GM12878 (cell line): ENCODE measurements around the gene PEX6. TPM values are rescaled to one million over a fixed set of nuclear protein-coding genes. Genes with fewer than 3 reads are reported as not detected.

ENCODE experiments used
- ATAC-seq: fragments of 200-7000 bp; cut with Tn5 transposase; 3 replicates; pipeline ENCODE4 v1.9.1; 2020; ENCODE audit warnings: mild to moderate bottlenecking, moderate library complexity
- BruUV-seq: library from RNA; stranded (reverse); fragments of 400-500 nt; replicated peaks from 2 replicates; lab custom pipeline; 2021; lab: Mats Ljungman, UMichigan
- CTCF ChIA-PET: fragments of 300-600 bp; sonication (Branson Sonifier 250); formaldehyde crosslinking; extraction: SDS; loops from one replicate; lab custom pipeline; 2021; ENCODE audit warnings: inconsistent platforms; lab: Yijun Ruan, JAX
- POLR2A ChIA-PET: fragments of 350-600 bp; formaldehyde crosslinking; extraction: SDS; loops from one replicate; lab custom pipeline; 2021; ENCODE audit warnings: inconsistent platforms; lab: Charles Lee
- RAD21 ChIA-PET: fragments of 300-600 bp; sonication (Branson Sonifier 250); formaldehyde crosslinking; loops from one replicate; lab custom pipeline; 2023; ENCODE audit warnings: antibody characterized with exemption; ENCODE audit not compliant: unreplicated experiment; lab: Charles Lee
- SMC1A ChIA-PET: fragments of 300-600 bp; sonication (Branson Sonifier 250); formaldehyde crosslinking; loops from one replicate; lab custom pipeline; 2023; ENCODE audit not compliant: unreplicated experiment, uncharacterized antibody; lab: Charles Lee
- DNase-seq: peaks from one replicate; pipeline ENCODE4 v3.0.0-alpha.2; 2011; ENCODE audit warnings: low read depth, low spot score
- FAIRE-seq: peaks from 3 replicates; lab custom pipeline; 2011; peaks lifted over from hg19 to GRCh38; lab: Jason Lieb, UNC
- H2AFZ ChIP-seq: 2 replicates; pipeline ENCODE4 v1.6.0; 2011; ENCODE audit warnings: low read depth, low read length, control low read depth; ENCODE audit not compliant: control insufficient read depth
- H3K27ac ChIP-seq: 2 replicates; pipeline ENCODE4 v1.5.1; 2011; ENCODE audit warnings: control low read depth; ENCODE audit not compliant: control insufficient read depth, insufficient read depth
- H3K27me3 ChIP-seq, 2 experiments: replicated peaks in 1 of 2; 2 replicates each; pipeline versions ENCODE4 v1.6.0 to v1.6.1; 2011; ENCODE audit warnings: low read length in 1 of 2; ENCODE audit not compliant: control insufficient read depth in 2 of 2, insufficient read depth in 2 of 2
- H3K36me3 ChIP-seq, 2 experiments: 2 replicates each; pipeline ENCODE4 v1.5.1; 2011; ENCODE audit warnings: low read length in 1 of 2; ENCODE audit not compliant: control insufficient read depth in 2 of 2, insufficient read depth in 2 of 2
- H3K4me1 ChIP-seq: 2 replicates; pipeline ENCODE4 v1.6.1; 2011; ENCODE audit warnings: mild to moderate bottlenecking, low read length, moderate library complexity, mixed read lengths; ENCODE audit not compliant: control insufficient read depth, insufficient read depth
- H3K4me2 ChIP-seq: 2 replicates; pipeline ENCODE4 v1.6.0; 2011; ENCODE audit warnings: control low read depth; ENCODE audit not compliant: control insufficient read depth, insufficient read depth
- H3K4me3 ChIP-seq: fragments of 200-600 bp; sonication (generic); 2 replicates; pipeline ENCODE4 v1.5.1; 2016
- H3K79me2 ChIP-seq: 2 replicates; pipeline ENCODE4 v1.6.0; 2011; ENCODE audit warnings: low read length; ENCODE audit not compliant: control insufficient read depth, insufficient read depth
- H3K9ac ChIP-seq: 2 replicates; pipeline ENCODE4 v1.8.0; 2011; ENCODE audit warnings: low read length, control low read depth, mixed read lengths; ENCODE audit not compliant: control insufficient read depth, insufficient read depth
- H3K9me3 ChIP-seq: replicated peaks from 3 replicates; pipeline ENCODE4 v1.5.1; 2011; ENCODE audit warnings: mild to moderate bottlenecking, low read length; ENCODE audit not compliant: control insufficient read depth, insufficient read depth
- H4K20me1 ChIP-seq: 2 replicates; pipeline ENCODE4 v1.6.0; 2011; ENCODE audit not compliant: control insufficient read depth, insufficient read depth
- BHLHE40 ChIP-seq, 2 experiments: fragments of 450-650 bp in 1 of 2; IDR thresholded peaks; 2 replicates each; pipeline ENCODE4 v1.6.1; 2011 to 2017; ENCODE audit warnings: low read depth in 2 of 2, borderline replicate concordance in 1 of 2, improper control_type of control experiment in 1 of 2, low read length in 1 of 2, mild to moderate bottlenecking in 1 of 2
- E2F8 ChIP-seq: fragments of 450-650 bp; IDR thresholded peaks from 2 replicates; pipeline ENCODE4 v1.6.1; 2018; ENCODE audit warnings: mild to moderate bottlenecking, low read depth, moderate library complexity; ENCODE audit not compliant: partially characterized antibody
- GATAD2B ChIP-seq: fragments of 450-650 bp; conservative IDR thresholded peaks from 2 replicates; pipeline ENCODE4 v1.6.1; 2017; ENCODE audit warnings: low read depth, mild to moderate bottlenecking, moderate library complexity
- KLF5 ChIP-seq: fragments of 450-650 bp; IDR thresholded peaks from 2 replicates; pipeline ENCODE4 v1.6.1; 2014; ENCODE audit warnings: mild to moderate bottlenecking; ENCODE audit not compliant: partially characterized antibody
- MEF2B ChIP-seq: fragments of 450-650 bp; IDR thresholded peaks from 2 replicates; pipeline ENCODE4 v1.6.1; 2018; ENCODE audit warnings: mild to moderate bottlenecking, moderate library complexity; ENCODE audit not compliant: partially characterized antibody, poor library complexity, severe bottlenecking
- NFIC ChIP-seq: IDR thresholded peaks from 2 replicates; pipeline ENCODE4 v1.6.1; 2012; ENCODE audit warnings: low read depth, mild to moderate bottlenecking, inconsistent platforms, low read length, moderate library complexity
- NR2C1 ChIP-seq: fragments of 450-650 bp; IDR thresholded peaks from 2 replicates; pipeline ENCODE4 v1.6.1; 2017; ENCODE audit warnings: antibody characterized with exemption, mild to moderate bottlenecking, moderate library complexity
- POLR2AphosphoS2 ChIP-seq: IDR thresholded peaks from 2 replicates; pipeline ENCODE4 v1.6.1; 2011; ENCODE audit warnings: low read depth, mild to moderate bottlenecking, low read length, improper control_type of control experiment, moderate library complexity
- POLR2AphosphoS5 ChIP-seq: IDR thresholded peaks from 2 replicates; pipeline ENCODE4 v1.6.1; 2011; ENCODE audit warnings: mild to moderate bottlenecking, low read length, inconsistent platforms
- SIN3A ChIP-seq: IDR thresholded peaks from 2 replicates; pipeline ENCODE4 v1.6.1; 2012; ENCODE audit warnings: low read depth, low read length, improper control_type of control experiment
- SPI1 ChIP-seq: IDR thresholded peaks from 2 replicates; pipeline ENCODE4 v1.6.1; 2011; ENCODE audit warnings: low read depth, mild to moderate bottlenecking, low read length, moderate library complexity, borderline replicate concordance; ENCODE audit not compliant: insufficient read depth
- SREBF1 ChIP-seq: IDR thresholded peaks from 2 replicates; pipeline ENCODE4 v1.6.1; 2012; ENCODE audit warnings: mild to moderate bottlenecking, low read length
- SREBF2 ChIP-seq: IDR thresholded peaks from 2 replicates; pipeline ENCODE4 v1.6.1; 2012; ENCODE audit warnings: mild to moderate bottlenecking, low read length
- TARDBP ChIP-seq: IDR thresholded peaks from 2 replicates; pipeline ENCODE4 v1.6.1; 2016; ENCODE audit warnings: borderline replicate concordance
- WRNIP1 ChIP-seq: IDR thresholded peaks from 2 replicates; pipeline ENCODE4 v1.6.1; 2011; ENCODE audit warnings: low read depth, low read length, improper control_type of control experiment, borderline replicate concordance
- YBX1 ChIP-seq: fragments of 450-650 bp; IDR thresholded peaks from 2 replicates; pipeline ENCODE4 v1.6.1; 2016; ENCODE audit warnings: antibody characterized with exemption
- ZBTB4 ChIP-seq: fragments of 450-650 bp; formaldehyde crosslinking; IDR thresholded peaks from 2 replicates; pipeline ENCODE4 v1.4.0; 2022; ENCODE audit warnings: mild to moderate bottlenecking, moderate library complexity
- WGBS: methylation state at CpG from one replicate; pipeline ENCODE4 v1.1.6; 2016; ENCODE audit warnings: low lambda C conversion rate; ENCODE audit not compliant: insufficient replicate concordance, insufficient coverage; ENCODE audit errors: missing lambda C conversion rate; 5-methylcytosine and 5-hydroxymethylcytosine counted together
- in situ Hi-C: fragments of 300-500 bp; cut with MboI; formaldehyde crosslinking; loops from 9 replicates; pipeline ENCODE4 v1.14.3; 2018; ENCODE audit warnings: mixed read lengths
- intact Hi-C: fragments of 100-400 bp; cut with micrococcal nuclease; formaldehyde crosslinking; loops from one replicate; pipeline ENCODE4 v1.14.2; 2022; ENCODE audit not compliant: unreplicated experiment
- polyA plus RNA-seq, 11 experiments: library from polyadenylated mRNA; depleted of rRNA in 4 of 11; unstranded in 6 of 11; stranded (reverse) in 5 of 11; fragments of >200 nt; fragmentation: Nextera tagmentation in 4 of 11; fragmentation: Illumina TruSeq in 1 of 11; extraction: Ambion mirVana in 4 of 11; extraction: Trizol in 1 of 11; gene quantifications; 1 replicate in 1 of 11; 2 replicates in 10 of 11; pipeline versions ENCODE4 v1.2.1 to v1.2.3, GENCODE V29; 2011 to 2016; ENCODE audit warnings: inconsistent platforms in 2 of 11, missing spikeins in 2 of 11, low read depth in 1 of 11
- total RNA-seq, 4 experiments: library from RNA; depleted of rRNA in 3 of 4; stranded (reverse); fragments of >200 nt in 3 of 4; fragmentation: Illumina TruSeq in 1 of 4; extraction: Trizol in 1 of 4; gene quantifications; 2 replicates each; pipeline versions ENCODE4 v1.2.1 to v1.2.3, GENCODE V29; 2013 to 2021

PEX6 gene
- total and polyA plus RNA-seq, 10 of the 15 experiments (the other 5 are each of a cell fraction or from before 2014, with no cell fraction given): 0.39 to 21.1 (median 7.8) TPM

DNA sequence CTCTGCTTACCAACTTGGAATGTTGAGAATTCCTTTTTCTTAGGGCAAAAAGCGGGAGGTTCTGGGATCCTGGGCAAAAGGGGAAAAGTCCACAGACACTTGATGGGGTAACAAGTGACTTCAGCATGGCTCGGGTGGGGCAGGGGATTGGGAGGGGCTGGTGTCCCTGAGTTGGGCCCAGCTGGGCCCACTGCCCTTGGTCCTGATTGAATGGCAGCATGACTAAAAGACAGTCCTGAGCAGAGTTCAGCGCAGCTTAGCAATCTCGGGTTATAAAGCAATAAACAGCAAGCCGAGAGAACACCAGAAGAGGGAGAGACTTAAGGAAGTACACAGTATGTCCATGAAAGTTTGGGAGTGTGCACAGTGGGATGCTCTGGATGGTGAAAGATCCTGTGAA is 10.9 kb upstream of the PEX6 start (continued):
- TF ChIP-seq E2F8 (no peak), MEF2B (no peak), SREBF2 (no peak)

- peaks cover 14% of the 10 kb centered on the region for H3K79me2 ChIP-seq
- no peak overlapping the region for H3K9ac ChIP-seq
- DNase-seq: no peak
- H3K36me3 ChIP-seq: peaks cover 2 to 8% of the 10 kb centered on the region in 2 experiments; a peak in 2 of 4 replicates
- intact Hi-C loops (no loop called here), in situ Hi-C loops (no loop called here)
- no peaks in the 10 kb centered on the region for H4K20me1 ChIP-seq
- ChIA-PET SMC1A (interaction anchor here (0.7 to 1.7 kb wide), 7 partner anchors 11 to 159 kb away, joined by 3 to 6 read pairs (median 3); no protein-coding TSS in a partner anchor), CTCF (interaction anchor here (0.6 to 1.2 kb wide), 4 partner anchors 28 to 140 kb away, joined by 3 to 4 read pairs (median 3); no protein-coding TSS in a partner anchor), RAD21 (interaction anchor here (0.6 to 1.5 kb wide), 2 partner anchors 11 to 95 kb away, joined by 3 read pairs; no protein-coding TSS in a partner anchor), POLR2A (interaction anchor here (0.5 to 1.9 kb wide), 4 partner anchors 9 to 469 kb away, joined by 4 to 6 read pairs (median 4); partner anchors contain the start of gene PEX6)
- H3K27ac ChIP-seq: no peak overlapping the region
- no peaks in the 10 kb centered on the region for H3K9me3 ChIP-seq
- H3K27me3 ChIP-seq: no peaks in the 10 kb centered on the region
- ATAC-seq: no peak
- no peak overlapping the region for H3K4me2 ChIP-seq
- no TSS peak for BruUV-seq
- FAIRE-seq: no peak
- 100% methylated on average over 1 of the region's 1 CpG for WGBS
- H2AFZ ChIP-seq: no peak overlapping the region
- H3K4me1 ChIP-seq: peaks cover 16% of the 10 kb centered on the region
- no peak overlapping the region for H3K4me3 ChIP-seq
- TF ChIP-seq NR2C1 (no peak), SIN3A (no peak), KLF5 (no peak), ZBTB4 (CRISPR knock-in tag) (no peak), POLR2AphosphoS2 (no peak), SREBF1 (no peak), NFIC (no peak), TARDBP (no peak), SPI1 (no peak), POLR2AphosphoS5 (no peak), GATAD2B (no peak), YBX1 (no peak), WRNIP1 (no peak), BHLHE40 (IDR thresholded peaks at IDR 0.05; ENCODE audit: borderline replicate concordance in 1 of 2, low read depth in 2 of 2, low read length in 1 of 2) (no peak)
These were observed 9.6 kb upstream of the PEX6 start for GRCh38 chr6:42988486-42989020.
